ENCODE measurements around the gene ATG10.
"Not testable (repeated sequence)": the region's sequence is repeated elsewhere in the genome, so short reads cannot be mapped to it uniquely, and the experiment has no call there.

The ATG10 gene

DNA sequence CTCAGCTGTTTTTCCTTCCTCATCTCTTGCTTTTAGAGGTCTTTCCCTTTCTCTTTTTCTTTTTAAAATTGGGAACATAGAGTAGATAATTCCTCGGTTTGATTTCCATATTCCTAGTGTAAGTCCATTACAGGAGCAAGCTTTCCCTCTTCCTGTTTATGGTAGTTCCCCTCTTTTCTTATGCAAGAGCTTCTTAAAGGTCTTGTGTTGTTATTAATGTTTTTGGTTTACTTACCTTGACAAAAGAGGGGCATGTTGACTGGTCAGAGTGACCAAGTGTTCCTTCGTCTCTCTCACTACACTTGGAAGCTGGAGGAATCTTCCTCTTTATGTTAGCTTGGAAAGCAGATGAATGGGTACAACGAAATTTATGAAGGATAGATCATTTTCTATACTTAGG lies 8.3 kb downstream of the ATG10 start:
- DNase-seq = no peak
- in situ Hi-C loops (cut with HindIII; ENCODE audit: low pct_ligation_motif_present, low pct_unique_long_range_greater_than_20kb, low sequenced_read_pairs) = no loop called here

DNA sequence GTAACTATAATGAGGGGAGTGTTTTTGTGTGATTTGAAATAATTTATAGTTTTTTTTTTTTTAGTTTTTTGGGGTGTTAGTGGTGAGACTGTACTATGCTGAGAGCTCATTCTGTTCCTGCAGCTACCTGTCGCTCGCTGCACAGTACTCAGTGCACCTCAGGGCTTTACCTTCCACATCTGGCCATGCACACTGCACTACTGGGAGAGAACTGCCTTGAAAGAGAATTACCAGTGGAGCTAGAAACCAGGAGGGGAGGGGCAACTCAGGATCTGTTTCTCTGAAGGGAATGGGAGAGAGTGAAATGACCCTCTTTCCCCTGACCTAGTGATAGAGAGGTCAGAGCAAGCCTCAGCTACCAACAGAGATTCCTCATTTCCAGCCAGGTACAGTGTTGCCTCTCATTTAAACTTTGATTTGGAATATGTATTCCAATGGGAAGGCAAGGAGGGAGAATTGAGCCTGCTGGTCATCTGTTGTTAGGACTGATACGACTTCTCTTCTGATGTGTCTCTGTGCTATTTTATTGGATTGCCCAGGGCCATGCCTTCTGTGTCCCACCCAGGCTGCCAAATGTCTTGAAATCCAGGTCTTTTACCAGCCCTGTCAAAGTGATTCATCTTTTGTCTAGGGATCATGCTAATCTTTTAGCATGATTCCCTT lies 8.9 kb downstream of the ATG10 start:
- in situ Hi-C loops (cut with HindIII; ENCODE audit: low pct_ligation_motif_present, low pct_unique_long_range_greater_than_20kb, low sequenced_read_pairs) = no loop called here
- no peak for DNase-seq

DNA sequence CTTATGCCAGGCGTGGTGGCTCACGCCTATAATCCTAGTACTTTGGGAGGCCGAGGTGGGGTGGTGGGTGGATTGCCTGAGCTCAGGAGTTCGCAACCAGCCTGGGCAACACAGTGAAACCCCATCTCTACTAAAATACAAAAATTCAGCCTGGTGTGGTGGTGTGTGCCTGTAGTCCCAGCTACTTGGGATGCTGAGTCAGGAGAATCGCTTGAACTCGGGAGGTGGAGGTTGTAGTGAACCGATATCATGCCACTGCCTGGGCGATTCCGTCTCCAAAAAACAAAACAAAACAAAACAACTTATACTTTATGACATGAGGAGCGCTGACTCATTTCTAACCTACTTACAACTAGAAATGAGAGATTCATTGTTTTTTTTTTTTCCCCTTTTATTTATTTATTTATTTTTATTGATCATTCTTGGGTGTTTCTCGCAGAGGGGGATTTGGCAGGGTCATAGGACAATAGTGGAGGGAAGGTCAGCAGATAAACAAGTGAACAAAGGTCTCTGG lies 10.4 kb downstream of the ATG10 start:
- in situ Hi-C loops (cut with HindIII; ENCODE audit: low pct_ligation_motif_present, low pct_unique_long_range_greater_than_20kb, low sequenced_read_pairs); DNase-seq: not testable (repeated sequence)

DNA sequence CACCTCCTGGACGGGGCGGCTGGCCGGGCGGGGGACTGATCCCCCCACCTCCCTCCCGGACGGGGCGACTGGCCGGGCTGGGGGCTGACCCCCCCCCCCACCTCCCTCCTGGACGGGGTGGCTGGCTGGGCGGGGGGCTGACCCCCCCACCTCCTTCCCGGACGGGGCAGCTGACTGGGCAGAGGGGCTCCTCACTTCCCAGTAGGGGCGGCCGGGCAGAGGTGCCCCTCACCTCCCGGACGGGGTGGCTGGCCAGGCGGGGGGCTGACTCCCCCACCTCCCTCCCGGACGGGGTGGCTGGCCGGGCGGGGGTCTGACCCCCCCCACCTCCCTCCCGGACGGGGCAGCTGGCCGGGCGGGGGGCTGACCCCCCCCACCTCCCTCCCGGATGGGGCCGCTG lies 11.3 kb downstream of the ATG10 start:
- in situ Hi-C loops (cut with HindIII; ENCODE audit: low pct_ligation_motif_present, low pct_unique_long_range_greater_than_20kb, low sequenced_read_pairs); DNase-seq: not testable (repeated sequence)

DNA sequence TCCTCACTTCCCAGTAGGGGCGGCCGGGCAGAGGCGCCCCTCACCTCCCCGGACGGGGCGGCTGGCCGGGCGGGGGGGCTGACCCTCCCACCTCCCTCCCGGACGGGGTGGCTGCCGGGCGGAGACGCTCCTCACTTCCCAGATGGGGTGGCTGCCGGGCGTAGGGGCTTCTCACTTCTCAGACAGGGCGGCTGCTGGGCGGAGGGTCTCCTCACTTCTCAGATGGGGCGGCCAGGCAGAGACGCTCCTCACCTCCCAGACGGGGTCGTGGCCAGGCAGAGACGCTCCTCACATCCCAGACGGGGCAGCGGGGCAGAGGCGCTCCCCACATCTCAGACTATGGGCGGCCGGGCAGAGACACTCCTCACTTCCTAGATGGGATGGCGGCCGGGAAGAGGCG lies 11.7 kb downstream of the ATG10 start:
- in situ Hi-C loops (cut with HindIII; ENCODE audit: low pct_ligation_motif_present, low pct_unique_long_range_greater_than_20kb, low sequenced_read_pairs); DNase-seq: not testable (repeated sequence)

DNA sequence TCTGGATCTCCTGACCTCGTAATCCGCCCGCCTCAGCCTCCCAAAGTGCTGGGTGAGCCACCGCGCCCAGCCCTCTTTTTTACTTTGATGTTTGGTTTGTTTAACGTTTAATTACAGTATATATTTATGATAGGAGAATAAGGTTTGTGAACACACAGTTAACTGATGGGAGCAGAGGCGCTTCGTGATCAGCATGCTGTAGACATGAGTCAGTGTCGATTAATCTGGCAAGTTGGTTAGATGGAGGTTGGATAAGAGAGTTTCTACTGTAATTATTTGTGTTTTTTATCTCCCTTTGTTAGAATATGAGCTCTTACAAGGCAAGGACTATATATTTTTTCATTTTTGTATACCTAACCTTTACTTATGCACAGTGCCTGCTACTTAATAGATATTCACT lies 14.3 kb downstream of the ATG10 start:
- in situ Hi-C loops (cut with HindIII; ENCODE audit: low pct_ligation_motif_present, low pct_unique_long_range_greater_than_20kb, low sequenced_read_pairs) = no loop called here
- no peak for DNase-seq

DNA sequence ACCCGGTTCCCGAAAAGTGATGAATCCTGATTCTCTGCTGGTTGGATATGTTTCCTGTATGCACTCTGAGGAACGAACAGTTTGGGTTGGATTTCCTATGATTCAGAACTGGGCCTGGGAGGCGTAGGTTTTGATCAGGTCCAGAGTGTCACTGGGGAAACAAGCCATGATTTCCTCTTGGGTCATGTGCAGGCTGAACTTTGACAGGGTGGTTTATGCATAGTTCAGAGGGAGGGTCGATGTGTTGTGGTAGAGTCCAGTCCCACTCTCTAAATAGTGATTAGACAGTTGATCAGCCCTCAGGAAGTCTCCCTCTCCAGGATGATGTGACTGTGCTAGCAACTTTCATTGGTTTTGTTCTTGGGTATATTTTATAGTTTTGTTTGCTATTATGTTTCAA lies 17.4 kb downstream of the ATG10 start:
- in situ Hi-C loops (cut with HindIII; ENCODE audit: low pct_ligation_motif_present, low pct_unique_long_range_greater_than_20kb, low sequenced_read_pairs) = no loop called here
- no peak for DNase-seq

DNA sequence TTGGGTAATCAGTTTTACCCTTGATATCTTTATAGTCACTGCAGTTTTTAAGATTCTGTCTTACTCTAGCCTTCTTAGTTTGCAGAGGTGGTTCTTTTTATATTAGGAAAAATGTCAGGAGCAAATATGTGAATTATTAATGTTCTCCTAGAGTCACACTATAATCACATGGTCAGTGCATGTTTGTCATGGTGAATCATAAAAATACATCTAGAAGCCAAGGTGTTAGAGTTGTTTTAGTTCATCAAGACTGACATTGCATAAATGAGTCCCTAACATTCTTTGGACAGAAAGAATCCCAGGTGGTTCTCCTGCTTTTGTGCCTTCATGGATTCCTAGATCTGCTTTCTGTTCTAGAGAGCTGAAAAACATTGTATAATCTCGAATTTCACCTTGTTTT lies 22.9 kb downstream of the ATG10 start:
- no peak for DNase-seq
- in situ Hi-C loops (cut with HindIII; ENCODE audit: low pct_ligation_motif_present, low pct_unique_long_range_greater_than_20kb, low sequenced_read_pairs) = no loop called here

DNA sequence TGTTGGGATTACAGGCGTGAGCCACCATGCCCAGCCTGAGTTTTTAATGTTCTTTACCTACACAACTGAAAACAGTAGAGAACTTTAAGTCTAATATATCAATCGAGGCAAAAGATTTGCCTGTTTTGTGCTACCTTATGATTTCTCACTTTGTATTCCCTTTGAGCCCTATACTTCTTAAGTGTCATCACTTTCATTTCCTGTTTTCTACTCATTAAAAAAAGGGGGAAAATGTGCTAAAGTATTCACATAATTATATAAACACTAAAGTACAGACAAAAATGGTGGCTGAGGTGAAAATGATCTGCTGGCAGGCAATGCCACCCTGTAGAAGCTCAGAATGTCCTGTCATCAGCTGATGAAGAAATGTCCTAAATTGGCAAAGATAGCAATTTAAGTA lies 23.6 kb downstream of the ATG10 start:
- in situ Hi-C loops (cut with HindIII; ENCODE audit: low pct_ligation_motif_present, low pct_unique_long_range_greater_than_20kb, low sequenced_read_pairs) = no loop called here
- DNase-seq = no peak

DNA sequence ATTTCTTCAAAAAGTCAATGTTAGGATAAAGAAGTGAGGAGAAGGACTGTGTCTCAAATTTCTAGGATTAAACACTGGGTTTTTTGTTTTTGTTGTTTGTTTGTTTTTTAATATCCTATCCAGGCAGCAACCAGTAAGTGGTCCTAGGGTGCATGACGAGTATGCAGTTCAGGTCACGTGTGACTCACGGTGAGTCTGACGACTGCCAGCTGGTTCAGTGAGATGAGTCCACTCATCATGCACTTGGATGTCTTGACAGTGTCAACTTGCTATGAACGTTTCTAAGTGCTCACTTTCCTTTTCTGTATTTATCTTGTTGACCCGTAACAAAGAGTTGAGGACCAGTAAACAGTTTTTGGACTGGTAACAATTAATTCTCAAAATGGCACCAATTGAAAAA lies 32.7 kb downstream of the ATG10 start:
- in situ Hi-C loops (cut with HindIII; ENCODE audit: low pct_ligation_motif_present, low pct_unique_long_range_greater_than_20kb, low sequenced_read_pairs) = no loop called here
- no peak for DNase-seq

DNA sequence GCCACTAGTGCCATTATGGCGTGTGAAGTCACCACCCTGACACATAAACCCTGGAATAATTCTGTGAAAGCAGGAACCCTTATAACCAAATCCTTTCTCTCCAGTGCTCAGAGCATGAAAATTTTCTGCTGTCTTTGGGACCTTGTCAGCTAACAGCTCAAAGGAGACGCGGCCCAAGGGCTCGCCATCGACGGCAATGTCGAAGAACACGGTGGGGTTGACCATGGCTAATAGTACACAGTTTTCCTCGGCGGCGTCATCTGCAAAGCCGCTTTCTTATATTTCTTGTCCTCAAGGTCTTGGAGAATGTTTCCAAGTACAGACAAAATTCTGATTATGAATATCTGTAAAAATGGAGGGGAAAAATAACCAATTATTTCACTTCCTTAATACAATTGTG lies 38.0 kb downstream of the ATG10 start:
- in situ Hi-C loops (cut with HindIII; ENCODE audit: low pct_ligation_motif_present, low pct_unique_long_range_greater_than_20kb, low sequenced_read_pairs); DNase-seq: not testable (repeated sequence)

DNA sequence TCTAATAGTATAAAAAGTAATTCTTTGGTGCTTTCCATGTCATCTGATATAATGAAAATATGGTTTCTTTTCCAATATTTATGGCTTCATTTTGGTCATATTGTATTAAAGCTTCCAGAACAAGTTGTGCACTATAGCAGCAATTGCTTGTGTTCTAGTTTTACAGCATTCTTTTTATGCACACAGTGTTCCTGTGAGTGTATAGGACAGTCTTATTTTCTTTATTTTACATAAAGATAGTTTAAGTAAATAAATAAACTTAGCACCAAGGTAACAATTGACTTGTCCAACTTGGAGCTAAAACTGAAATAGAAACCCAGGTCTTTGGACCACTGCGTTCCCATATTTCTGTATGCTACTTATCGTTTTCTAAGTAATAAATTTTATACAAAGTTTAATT lies 38.9 kb downstream of the ATG10 start:
- in situ Hi-C loops (cut with HindIII; ENCODE audit: low pct_ligation_motif_present, low pct_unique_long_range_greater_than_20kb, low sequenced_read_pairs) = no loop called here

DNA sequence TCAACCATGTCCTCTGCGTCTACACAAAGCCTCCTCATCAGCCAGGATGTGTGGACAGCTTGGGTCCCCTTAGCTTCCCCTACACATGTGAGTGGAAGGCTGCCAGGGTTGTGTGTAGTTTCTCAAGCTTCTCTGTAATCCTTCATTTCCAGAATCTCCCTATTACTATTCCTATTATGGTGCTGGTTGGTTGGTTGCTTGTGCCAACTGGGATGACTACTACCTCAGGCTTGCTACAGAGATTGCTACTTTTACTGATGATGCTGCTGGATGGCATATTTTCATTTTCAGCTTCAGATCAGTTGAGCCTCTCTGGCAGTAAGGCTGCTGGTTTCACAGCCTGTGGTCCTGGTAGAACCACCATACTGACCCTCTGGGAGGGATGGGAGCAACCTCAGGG lies 39.9 kb downstream of the ATG10 start:
- in situ Hi-C loops (cut with HindIII; ENCODE audit: low pct_ligation_motif_present, low pct_unique_long_range_greater_than_20kb, low sequenced_read_pairs) = no loop called here
- DNase-seq = no peak

More for the DNA sequence above, 38.9 kb downstream of the ATG10 start:
- DNase-seq = no peak

DNA sequence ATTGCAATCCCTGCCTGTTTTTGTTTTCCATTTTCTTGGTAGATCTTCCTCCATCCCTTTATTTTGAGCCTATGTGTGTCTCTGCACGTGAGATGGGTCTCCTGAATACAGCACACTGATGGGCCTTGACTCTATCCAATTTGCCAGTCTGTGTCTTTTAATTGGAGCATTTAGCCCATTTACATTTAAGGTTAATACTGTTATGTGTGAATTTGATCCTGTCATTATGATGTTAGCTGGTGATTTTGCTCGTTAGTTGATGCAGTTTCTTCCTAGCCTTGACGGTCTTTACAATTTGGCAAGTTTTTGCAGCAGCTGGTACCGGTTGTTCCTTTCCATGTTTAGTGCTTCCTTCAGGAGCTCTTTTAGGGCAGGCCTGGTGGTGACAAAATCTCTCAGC lies 42.8 kb downstream of the ATG10 start:
- DNase-seq; in situ Hi-C loops (cut with HindIII; ENCODE audit: low pct_ligation_motif_present, low pct_unique_long_range_greater_than_20kb, low sequenced_read_pairs): not testable (repeated sequence)

DNA sequence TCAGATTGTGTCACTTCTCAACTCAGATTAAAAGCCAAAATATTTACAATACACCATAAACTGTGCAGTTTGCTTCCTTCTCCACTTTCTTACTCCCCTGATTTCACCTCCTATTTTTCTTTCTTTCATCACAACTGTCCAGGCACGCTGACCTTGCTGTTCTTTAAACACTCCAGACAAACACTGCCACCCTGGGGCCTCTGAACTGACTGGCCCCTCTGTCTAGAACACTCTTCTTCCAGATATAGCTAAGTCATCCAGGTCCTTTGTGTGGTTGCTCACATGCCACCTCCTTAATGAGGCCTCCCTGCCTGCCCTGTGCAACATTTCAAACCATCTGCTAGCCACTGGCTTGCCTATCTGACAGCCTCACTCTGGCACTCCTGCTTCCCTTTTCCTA lies 46.6 kb downstream of the ATG10 start:
- DNase-seq = no peak
- in situ Hi-C loops (cut with HindIII; ENCODE audit: low pct_ligation_motif_present, low pct_unique_long_range_greater_than_20kb, low sequenced_read_pairs) = no loop called here

DNA sequence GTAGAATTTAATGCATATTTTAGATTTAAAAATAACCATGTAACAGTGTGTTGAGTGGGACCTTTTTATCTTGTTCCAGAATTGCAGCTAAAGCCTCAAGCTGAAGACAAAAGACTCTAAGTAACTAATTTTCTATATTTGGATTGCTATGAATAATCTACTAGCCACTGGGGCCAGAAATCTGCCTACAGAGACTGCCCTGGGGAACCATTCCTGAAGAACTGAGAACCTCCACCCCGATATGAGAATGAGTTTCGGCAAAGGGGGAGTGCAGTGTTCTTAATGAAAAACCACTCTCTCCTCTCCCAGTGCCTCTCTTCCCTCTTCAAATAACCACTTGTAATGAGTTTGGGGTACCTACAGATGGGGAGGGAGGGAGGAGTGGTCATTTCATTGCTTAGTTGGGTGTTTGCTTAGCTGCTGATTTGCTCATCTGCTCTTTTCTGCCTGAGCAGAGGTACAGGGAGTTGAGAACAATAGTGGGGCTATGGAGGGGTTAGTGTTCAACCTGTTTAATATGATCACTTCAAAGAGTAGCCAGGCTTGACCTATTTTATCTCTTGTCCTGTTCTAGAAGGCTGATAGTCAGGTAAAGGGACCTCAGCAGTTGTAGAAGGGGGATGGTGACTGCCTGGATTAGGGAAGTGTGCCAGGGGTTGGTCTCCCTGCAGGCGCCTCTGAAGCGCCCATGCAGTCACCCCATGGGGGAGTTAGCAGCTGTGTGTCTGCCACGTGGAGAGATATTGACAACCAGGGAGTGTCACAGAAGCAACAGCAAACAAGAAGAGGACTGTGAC lies 47.7 kb downstream of the ATG10 start:
- in situ Hi-C loops (cut with HindIII; ENCODE audit: low pct_ligation_motif_present, low pct_unique_long_range_greater_than_20kb, low sequenced_read_pairs) = no loop called here
- no peak for DNase-seq

DNA sequence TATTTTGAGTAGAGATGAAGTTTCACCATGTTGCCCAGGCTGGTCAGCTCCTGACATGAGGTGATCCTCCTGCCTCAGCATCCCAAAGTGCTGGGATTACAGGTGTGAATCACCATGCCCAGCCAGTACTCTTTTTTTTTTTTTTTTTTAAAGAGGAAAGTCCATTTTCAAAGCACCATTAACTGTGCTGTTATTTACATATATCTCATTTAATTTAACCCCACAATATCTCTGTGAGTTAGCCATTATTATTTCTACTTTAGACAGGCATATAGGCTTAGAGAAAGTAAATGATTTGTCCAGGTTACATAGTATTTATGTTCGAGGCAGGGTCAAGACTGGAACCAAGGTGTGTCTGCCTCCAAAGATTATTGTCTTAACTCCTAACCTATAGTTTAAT lies 50.7 kb downstream of the ATG10 start:
- DNase-seq = no peak
- in situ Hi-C loops (cut with HindIII; ENCODE audit: low pct_ligation_motif_present, low pct_unique_long_range_greater_than_20kb, low sequenced_read_pairs) = no loop called here

DNA sequence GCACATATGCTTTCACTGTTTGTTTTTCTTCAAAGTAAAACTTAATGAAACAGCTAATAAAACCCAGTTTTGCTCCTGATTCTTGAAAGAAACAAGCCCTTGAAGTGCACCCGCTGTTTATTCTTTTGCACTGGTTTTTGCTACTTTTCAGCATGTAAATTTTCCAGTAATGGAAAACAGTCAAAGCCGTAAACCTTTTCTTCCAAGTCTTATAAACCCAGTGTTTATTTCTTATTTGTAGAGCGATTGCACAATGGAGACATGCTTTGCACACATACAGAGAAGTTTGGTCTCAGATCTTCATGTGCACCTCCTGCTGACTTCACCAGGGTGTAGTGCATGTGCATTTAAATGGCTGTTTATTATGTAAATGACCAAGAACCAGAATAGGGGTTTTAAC lies 51.8 kb downstream of the ATG10 start:
- in situ Hi-C loops (cut with HindIII; ENCODE audit: low pct_ligation_motif_present, low pct_unique_long_range_greater_than_20kb, low sequenced_read_pairs) = no loop called here
- DNase-seq = no peak

DNA sequence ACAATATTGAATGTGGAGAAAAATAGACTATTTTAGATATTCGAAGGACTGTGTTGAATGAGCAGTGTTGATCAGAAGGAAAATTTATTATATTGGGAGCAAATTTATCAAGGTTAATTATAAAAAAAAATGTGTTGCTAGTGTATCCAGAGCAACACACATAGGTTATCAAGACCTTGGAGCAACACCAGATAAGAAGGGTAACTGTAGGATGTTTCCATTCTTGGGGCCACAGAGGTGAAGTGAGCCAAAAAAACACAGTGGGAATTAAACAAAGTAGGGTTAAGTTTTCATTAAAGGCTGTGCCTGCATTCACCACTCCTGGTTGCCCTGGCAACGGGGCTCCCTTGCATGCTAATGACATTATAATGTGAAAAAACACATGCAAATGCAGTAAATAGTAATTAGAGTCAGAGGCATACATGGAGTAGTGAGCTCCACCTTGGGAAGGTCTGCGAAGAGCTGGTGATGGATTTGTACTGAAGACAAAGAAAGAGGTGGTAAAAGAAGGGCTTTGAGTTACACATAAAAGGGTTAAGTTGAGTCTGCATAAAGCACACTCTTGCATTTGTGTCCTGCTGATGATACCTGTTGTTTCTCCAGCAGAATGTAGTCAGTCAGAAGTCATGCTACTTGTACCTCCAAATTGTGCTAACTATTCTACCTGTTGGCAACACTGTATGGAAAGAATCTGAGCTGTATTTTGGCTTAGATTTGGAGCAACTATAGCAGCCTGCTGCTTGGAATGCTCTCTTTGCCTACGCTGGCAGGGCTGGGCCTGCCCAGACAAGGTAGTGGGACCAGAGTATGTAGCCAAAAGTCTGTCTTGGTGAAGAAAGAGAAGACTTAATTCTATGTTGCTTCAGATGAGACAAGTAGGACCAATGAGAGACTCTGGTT lies 59.6 kb downstream of the ATG10 start:
- DNase-seq = no peak
- in situ Hi-C loops (cut with HindIII; ENCODE audit: low pct_ligation_motif_present, low pct_unique_long_range_greater_than_20kb, low sequenced_read_pairs) = no loop called here

All from ACHN (cell line).